Endodermal cell (in vitro differentiated cells): Measurements from ENCODE around the gene ULK3. TPM values are rescaled to one million over a fixed set of nuclear protein-coding genes. Genes with fewer than 3 reads are reported as not detected.

Experiments
- DNase-seq: peaks from one replicate; pipeline ENCODE4 v3.0.0-alpha.2; 2017
- H3K27ac ChIP-seq: 2 replicates; pipeline ENCODE4 v1.5.1; 2013; ENCODE audit warnings: mild to moderate bottlenecking, low read depth, low read length, moderate library complexity
- H3K27me3 ChIP-seq: 2 replicates; pipeline ENCODE4 v1.6.1; 2013; ENCODE audit warnings: mild to moderate bottlenecking, low read length, moderate library complexity; ENCODE audit not compliant: insufficient read depth, control insufficient read depth, poor library complexity, severe bottlenecking
- H3K36me3 ChIP-seq: 2 replicates; pipeline ENCODE4 v1.7.0; 2013; ENCODE audit warnings: mild to moderate bottlenecking, low read length, moderate library complexity; ENCODE audit not compliant: control insufficient read depth, insufficient read depth
- H3K4me1 ChIP-seq: one replicate; pipeline ENCODE4 v1.7.0; 2013; ENCODE audit warnings: low read length; ENCODE audit not compliant: control insufficient read depth, insufficient read depth
- H3K4me3 ChIP-seq: 2 replicates; pipeline ENCODE4 v1.5.1; 2013; ENCODE audit warnings: mild to moderate bottlenecking, low read length, moderate library complexity
- H3K9ac ChIP-seq: 2 replicates; pipeline ENCODE4 v1.6.1; 2013; ENCODE audit warnings: mild to moderate bottlenecking, low read length, moderate library complexity; ENCODE audit not compliant: poor library complexity, severe bottlenecking; ENCODE audit errors: extremely low read depth
- H3K9me3 ChIP-seq: 2 replicates; pipeline ENCODE4 v1.6.1; 2013; ENCODE audit warnings: mild to moderate bottlenecking, low read length, moderate library complexity; ENCODE audit not compliant: control insufficient read depth
- H3K27ac Mint-ChIP-seq: 2 replicates; pipeline ENCODE4 v1.8.0; 2020; ENCODE audit warnings: mixed read lengths
- H3K27me3 Mint-ChIP-seq: 2 replicates; pipeline ENCODE4 v1.8.0; 2021; ENCODE audit warnings: mild to moderate bottlenecking, mixed read lengths; ENCODE audit not compliant: insufficient read depth
- H3K36me3 Mint-ChIP-seq: 2 replicates; pipeline ENCODE4 v1.8.0; 2020; ENCODE audit warnings: low read depth, mixed read lengths
- H3K4me1 Mint-ChIP-seq: 2 replicates; pipeline ENCODE4 v1.8.0; 2020; ENCODE audit warnings: mixed read lengths
- H3K4me3 Mint-ChIP-seq: 2 replicates; pipeline ENCODE4 v1.8.0; 2020; ENCODE audit warnings: mild to moderate bottlenecking, moderate library complexity, mixed read lengths
- H3K9me3 Mint-ChIP-seq: 2 replicates; pipeline ENCODE4 v1.8.0; 2020; ENCODE audit warnings: mild to moderate bottlenecking, mixed read lengths
- CTCF ChIP-seq: fragments of 200-600 bp; sonication (generic); conservative IDR thresholded peaks from 2 replicates; pipeline ENCODE4 v1.5.0; 2021; ENCODE audit warnings: antibody characterized with exemption, mild to moderate bottlenecking
- WGBS, 2 experiments: methylation state at CpG; one replicate each; pipeline versions ENCODE4 v1.1.5 to v1.1.7; 2013; ENCODE audit warnings: missing lambda C conversion rate in 2 of 2, mixed read lengths in 1 of 2; ENCODE audit not compliant: insufficient coverage in 1 of 2, insufficient read length in 1 of 2; 5-methylcytosine and 5-hydroxymethylcytosine counted together
- total RNA-seq, 2 donors: library from RNA; stranded (reverse); fragmentation: NEBNext Ultra II Directional in 1 of 2; extraction: Animal tissue kit (Norgen Biotek cat#: 25700) in 1 of 2; gene quantifications; 2 replicates in 1 of 2; 3 replicates in 1 of 2; pipeline ENCODE4 v1.2.1, GENCODE V29; 2021

Gene ULK3
- total RNA-seq, 2 donors from 2014 or later: 33.9 to 36.2 TPM

- Histone ChIP-seq H3K9ac (no peak overlapping the region), H3K36me3 (peaks cover 14% of the 10 kb centered on the region), H3K9me3 (peaks cover 11% of the 10 kb centered on the region), H3K27me3 (no peaks in the 10 kb centered on the region), H3K27ac (no peak overlapping the region), H3K4me1 (no peaks in the 10 kb centered on the region), H3K4me3 (no peak overlapping the region)
- Mint-ChIP-seq H3K4me1 (peaks cover 4% of the 10 kb centered on the region), H3K27me3 (no peaks in the 10 kb centered on the region), H3K27ac (no peak overlapping the region), H3K9me3 (peaks cover 9% of the 10 kb centered on the region), H3K36me3 (peaks cover 26% of the 10 kb centered on the region), H3K4me3 (no peak overlapping the region)
- no peak for TF ChIP-seq CTCF
- 92 to 96% methylated on average over 8 to 11 of the region's 11 CpGs for WGBS, 2 experiments
- no peak for DNase-seq
Observed at GRCh38 chr15:74863239-74864056, 20.5 kb upstream of the ULK3 start.

GRCh38 chr15:74858369-74858740 lies 15.4 kb upstream of the ULK3 start:
- Histone ChIP-seq H3K4me1 (no peaks in the 10 kb centered on the region), H3K9me3 (no peaks in the 10 kb centered on the region), H3K4me3 (no peak overlapping the region), H3K36me3 (peaks cover 5% of the 10 kb centered on the region), H3K27me3 (no peaks in the 10 kb centered on the region), H3K9ac (no peak overlapping the region), H3K27ac (no peak overlapping the region)
- WGBS, 2 experiments: 80 to 98% methylated on average over 2 to 4 of the region's 4 CpGs
- no peak for DNase-seq
- no peak for TF ChIP-seq CTCF
- H3K4me3 Mint-ChIP-seq: no peak overlapping the region
- no peaks in the 10 kb centered on the region for H3K9me3 Mint-ChIP-seq
- H3K4me1 Mint-ChIP-seq: no peaks in the 10 kb centered on the region
- no peak overlapping the region for H3K27ac Mint-ChIP-seq
- no peaks in the 10 kb centered on the region for H3K27me3 Mint-ChIP-seq
- H3K36me3 Mint-ChIP-seq: peaks cover 2% of the 10 kb centered on the region

GRCh38 chr15:74857671-74858368 lies 14.9 kb upstream of the ULK3 start:
- H3K27me3 ChIP-seq: no peaks in the 10 kb centered on the region
- Mint-ChIP-seq H3K27ac (no peak overlapping the region), H3K4me1 (no peaks in the 10 kb centered on the region), H3K36me3 (peaks cover 6% of the 10 kb centered on the region), H3K9me3 (no peaks in the 10 kb centered on the region), H3K4me3 (no peak overlapping the region), H3K27me3 (no peaks in the 10 kb centered on the region)
- no peaks in the 10 kb centered on the region for H3K4me1 ChIP-seq
- no peak overlapping the region for H3K27ac ChIP-seq
- no peak overlapping the region for H3K4me3 ChIP-seq
- no peak for DNase-seq
- TF ChIP-seq CTCF: no peak
- peaks cover 11% of the 10 kb centered on the region for H3K36me3 ChIP-seq
- WGBS, 2 experiments: 89 to 96% methylated on average over 9 of the region's 9 CpGs
- no peaks in the 10 kb centered on the region for H3K9me3 ChIP-seq
- no peak overlapping the region for H3K9ac ChIP-seq
